SU-DHL-6 (cell line): ENCODE data around the gene MPC2.

Source experiments
- H2AFZ ChIP-seq: fragments of 200-600 bp; sonication (generic); 2 replicates; pipeline ENCODE4 v1.6.1; 2014; ENCODE audit warnings: low read depth, mild to moderate bottlenecking, moderate library complexity, mixed read lengths, antibody characterized with exemption, low read length; ENCODE audit not compliant: severe bottlenecking
- H3F3A ChIP-seq: fragments of 200-600 bp; shearing (Covaris generic); 2 replicates; pipeline ENCODE4 v1.6.0; 2016; ENCODE audit warnings: antibody characterized with exemption, mild to moderate bottlenecking; ENCODE audit not compliant: insufficient read depth
- H3K27ac ChIP-seq: fragments of 200-600 bp; sonication (generic); 2 replicates; pipeline ENCODE4 v1.5.1; 2016; ENCODE audit warnings: low read depth, mild to moderate bottlenecking, low read length, moderate library complexity, mixed read lengths
- H3K27me3 ChIP-seq: fragments of 200-600 bp; sonication (generic), shearing (Covaris generic); 2 replicates; pipeline ENCODE4 v1.6.0; 2014; ENCODE audit warnings: mild to moderate bottlenecking, low read length
- H3K36me3 ChIP-seq: fragments of 200-600 bp; sonication (generic); 2 replicates; pipeline ENCODE4 v1.6.1; 2014; ENCODE audit warnings: mild to moderate bottlenecking, low read length, mixed read lengths
- H3K4me2 ChIP-seq: fragments of 300-600, 200-600 bp; shearing (Covaris generic), sonication (generic); 2 replicates; pipeline ENCODE4 v1.6.0; 2014; ENCODE audit warnings: low read length, low read depth, mild to moderate bottlenecking; ENCODE audit not compliant: poor library complexity, severe bottlenecking
- H3K4me3 ChIP-seq: fragments of 200-600 bp; sonication (generic); 2 replicates; pipeline ENCODE4 v1.5.1; 2014; ENCODE audit warnings: antibody characterized with exemption, low read length, mild to moderate bottlenecking, mixed read lengths; ENCODE audit not compliant: insufficient read depth, poor library complexity, severe bottlenecking
- H3K79me2 ChIP-seq: fragments of 200-600 bp; sonication (generic); 2 replicates; pipeline ENCODE4 v1.6.1; 2014; ENCODE audit warnings: mild to moderate bottlenecking, low read length, moderate library complexity; ENCODE audit not compliant: insufficient read depth
- H3K9ac ChIP-seq: fragments of 200-600 bp; sonication (generic); 2 replicates; pipeline ENCODE4 v1.7.0; 2014; ENCODE audit warnings: mild to moderate bottlenecking, low read length
- H3K9me2 ChIP-seq: fragments of 200-600 bp; sonication (generic); replicated peaks from 2 replicates; pipeline ENCODE4 v1.6.1; 2014; ENCODE audit warnings: low read length; ENCODE audit not compliant: insufficient read depth
- H3K9me3 ChIP-seq: fragments of 200-600 bp; sonication (generic); 2 replicates; pipeline ENCODE4 v1.6.1; 2014; ENCODE audit warnings: low read length, mixed read lengths; ENCODE audit not compliant: insufficient read depth
- H4K20me1 ChIP-seq: fragments of 200-600 bp; sonication (generic); 2 replicates; pipeline ENCODE4 v1.6.1; 2014; ENCODE audit warnings: low read depth, mild to moderate bottlenecking, antibody characterized with exemption, low read length, moderate library complexity, mixed read lengths
- CTCF ChIP-seq: fragments of 200-600 bp; sonication (generic); IDR thresholded peaks from one replicate; pipeline ENCODE4 v1.5.1; 2017; ENCODE audit warnings: antibody characterized with exemption, mild to moderate bottlenecking, low read length, moderate library complexity; ENCODE audit not compliant: insufficient read depth, poor library complexity, severe bottlenecking
- EZH2phosphoT487 ChIP-seq: fragments of 200-600 bp; sonication (generic), shearing (Covaris generic); conservative IDR thresholded peaks from 2 replicates; pipeline ENCODE4 v1.6.1; 2018; ENCODE audit warnings: mild to moderate bottlenecking, antibody characterized with exemption, low read length, moderate library complexity, mixed read lengths

The MPC2 gene

DNA sequence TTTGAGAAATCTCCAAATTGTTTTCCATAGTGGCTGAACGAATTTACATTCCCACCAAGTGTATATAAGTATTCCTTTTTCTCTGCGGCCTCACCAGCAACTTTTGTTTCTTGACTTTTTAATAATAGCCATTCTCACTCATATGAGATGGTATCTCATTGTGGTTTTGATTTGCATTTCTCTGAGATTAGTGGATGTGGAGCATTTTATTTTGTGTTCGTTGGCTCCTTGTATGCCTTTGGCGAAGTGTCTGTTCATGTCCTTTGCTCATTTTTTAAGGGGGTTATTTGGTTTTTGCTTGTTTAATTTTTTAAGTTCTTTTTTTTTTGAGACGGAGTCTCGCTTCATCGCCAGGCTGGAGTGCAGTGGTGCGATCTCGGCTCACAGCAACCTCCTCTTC lies 45.1 kb upstream of the MPC2 start:
- Histone ChIP-seq H3K4me3 (no peak overlapping the region), H3K27me3 (no peaks in the 10 kb centered on the region)

DNA sequence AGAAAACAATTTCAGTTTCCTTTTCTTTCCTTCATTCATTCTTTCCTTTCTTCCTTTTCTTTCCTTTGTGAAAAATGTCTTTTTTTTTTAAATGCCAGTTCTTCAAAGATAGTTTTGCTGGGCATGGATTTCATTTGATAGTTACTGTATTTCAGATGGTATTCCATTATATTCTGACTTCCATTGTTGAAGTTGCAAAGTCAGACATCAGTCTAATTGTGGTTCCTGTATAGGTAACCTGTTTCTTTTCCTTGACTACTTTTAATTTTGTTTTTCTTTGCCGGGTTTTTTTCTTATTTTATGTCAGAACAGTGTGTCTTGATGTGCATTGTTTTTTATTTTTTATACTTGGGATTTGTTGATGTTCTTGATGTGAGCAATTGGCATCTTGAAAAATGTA lies 40.4 kb upstream of the MPC2 start:
- Histone ChIP-seq H3K9me2 (no peaks in the 10 kb centered on the region), H3F3A (peaks cover 5% of the 10 kb centered on the region; the same call in 1 of the 2 replicates), H3K4me3 (no peak overlapping the region), H3K9ac (no peak overlapping the region), H3K27me3 (no peaks in the 10 kb centered on the region), H2AFZ (no peak overlapping the region), H4K20me1 (no peaks in the 10 kb centered on the region; the same call in 1 of the 2 replicates), H3K79me2 (no peaks in the 10 kb centered on the region), H3K4me2 (no peak overlapping the region), H3K9me3 (no peaks in the 10 kb centered on the region), H3K36me3 (peaks cover 15% of the 10 kb centered on the region; the same call in 1 of the 2 replicates), H3K27ac (no peak overlapping the region)
- TF ChIP-seq EZH2phosphoT487 (no peak), CTCF (no peak)

More for the DNA sequence above, 45.1 kb upstream of the MPC2 start:
- H3K9ac ChIP-seq, result no peak overlapping the region
- H4K20me1 ChIP-seq, result no peaks in the 10 kb centered on the region
- no peaks in the 10 kb centered on the region for H3K79me2 ChIP-seq
- TF ChIP-seq CTCF (no peak), EZH2phosphoT487 (no peak)
- no peak overlapping the region for H3K27ac ChIP-seq
- H3K4me2 ChIP-seq, result no peak overlapping the region
- H2AFZ ChIP-seq, result no peak overlapping the region
- H3F3A ChIP-seq, result no peaks in the 10 kb centered on the region
- H3K9me2 ChIP-seq, result no peaks in the 10 kb centered on the region
- H3K36me3 ChIP-seq, result peaks cover 7% of the 10 kb centered on the region; the same call in 1 of the 2 replicates
- no peaks in the 10 kb centered on the region for H3K9me3 ChIP-seq

GRCh38 chr1:167974698-167975097 lies 37.8 kb upstream of the MPC2 start:
- Histone ChIP-seq H3K4me3 (no peak overlapping the region), H3K79me2 (no peaks in the 10 kb centered on the region), H3K4me2 (no peak overlapping the region), H3K27me3 (no peaks in the 10 kb centered on the region), H3K36me3 (peaks cover 12% of the 10 kb centered on the region; the same call in 1 of the 2 replicates), H2AFZ (no peak overlapping the region), H3K27ac (no peak overlapping the region), H3F3A (peaks cover 5% of the 10 kb centered on the region; the same call in 1 of the 2 replicates), H3K9me3 (no peaks in the 10 kb centered on the region), H3K9ac (no peak overlapping the region), H3K9me2 (no peaks in the 10 kb centered on the region), H4K20me1 (no peaks in the 10 kb centered on the region; the same call in 1 of the 2 replicates)
- TF ChIP-seq CTCF (no peak), EZH2phosphoT487 (no peak)
